ENCODE data around the gene ZPR1. TPM values are rescaled to one million over a fixed set of nuclear protein-coding genes. Genes with fewer than 3 reads are reported as not detected.

ZPR1 gene
- total RNA-seq, 1 donor from 2014 or later = 65.1 TPM

DNA sequence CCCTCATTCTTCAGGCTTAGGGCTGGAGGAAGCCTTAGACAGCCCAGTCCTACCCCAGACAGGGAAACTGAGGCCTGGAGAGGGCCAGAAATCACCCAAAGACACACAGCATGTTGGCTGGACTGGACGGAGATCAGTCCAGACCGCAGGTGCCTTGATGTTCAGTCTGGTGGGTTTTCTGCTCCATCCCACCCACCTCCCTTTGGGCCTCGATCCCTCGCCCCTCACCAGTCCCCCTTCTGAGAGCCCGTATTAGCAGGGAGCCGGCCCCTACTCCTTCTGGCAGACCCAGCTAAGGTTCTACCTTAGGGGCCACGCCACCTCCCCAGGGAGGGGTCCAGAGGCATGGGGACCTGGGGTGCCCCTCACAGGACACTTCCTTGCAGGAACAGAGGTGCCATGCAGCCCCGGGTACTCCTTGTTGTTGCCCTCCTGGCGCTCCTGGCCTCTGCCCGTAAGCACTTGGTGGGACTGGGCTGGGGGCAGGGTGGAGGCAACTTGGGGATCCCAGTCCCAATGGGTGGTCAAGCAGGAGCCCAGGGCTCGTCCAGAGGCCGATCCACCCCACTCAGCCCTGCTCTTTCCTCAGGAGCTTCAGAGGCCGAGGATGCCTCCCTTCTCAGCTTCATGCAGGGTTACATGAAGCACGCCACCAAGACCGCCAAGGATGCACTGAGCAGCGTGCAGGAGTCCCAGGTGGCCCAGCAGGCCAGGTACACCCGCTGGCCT is 42.5 kb upstream of the ZPR1 start:
- TF ChIP-seq EZH2 (IDR thresholded peaks at IDR 0.05; ENCODE audit: insufficient read depth, low read length) = no peak
- TF ChIP-seq CTCF (IDR thresholded peaks at IDR 0.05; ENCODE audit: insufficient read depth, low read depth, low read length) = no peak
- Histone ChIP-seq H3K4me3 (ENCODE audit: insufficient read depth, low read depth, low read length) (no peak overlapping the region), H3K9me3 (ENCODE audit: insufficient read depth, low read depth, low read length) (no peaks in the 10 kb centered on the region), H4K20me1 (ENCODE audit: insufficient read depth, low read length) (no peaks in the 10 kb centered on the region), H2AFZ (ENCODE audit: low read depth, low read length) (no peak overlapping the region), H3K27me3 (ENCODE audit: insufficient read depth, low read length) (no peaks in the 10 kb centered on the region), H3K4me2 (ENCODE audit: low read length) (no peak overlapping the region), H3K36me3 (ENCODE audit: insufficient read depth, low read length) (no peaks in the 10 kb centered on the region), H3K79me2 (ENCODE audit: insufficient read depth, low read length) (no peaks in the 10 kb centered on the region), H3K9ac (ENCODE audit: low read length) (no peak overlapping the region), H3K27ac (ENCODE audit: low read depth, low read length) (no peak overlapping the region), H3K4me1 (ENCODE audit: insufficient read depth, low read length) (peaks cover 2% of the 10 kb centered on the region)
- H3K9me3 Mint-ChIP-seq (ENCODE audit: unreplicated experiment) = no peaks in the 10 kb centered on the region
- DNase-seq (ENCODE audit: low read depth) (no peak), FAIRE-seq (no peak)
- peaks cover 36% of the 10 kb centered on the region for H3K27me3 Mint-ChIP-seq (ENCODE audit: low read depth, unreplicated experiment)
- H3K27ac Mint-ChIP-seq (ENCODE audit: unreplicated experiment) = no peak overlapping the region
- H3K4me3 Mint-ChIP-seq (ENCODE audit: unreplicated experiment) = no peak overlapping the region
- no peaks in the 10 kb centered on the region for H3K4me1 Mint-ChIP-seq (ENCODE audit: low read depth, unreplicated experiment)
- H3K36me3 Mint-ChIP-seq (ENCODE audit: low read depth, unreplicated experiment) = no peaks in the 10 kb centered on the region

DNA sequence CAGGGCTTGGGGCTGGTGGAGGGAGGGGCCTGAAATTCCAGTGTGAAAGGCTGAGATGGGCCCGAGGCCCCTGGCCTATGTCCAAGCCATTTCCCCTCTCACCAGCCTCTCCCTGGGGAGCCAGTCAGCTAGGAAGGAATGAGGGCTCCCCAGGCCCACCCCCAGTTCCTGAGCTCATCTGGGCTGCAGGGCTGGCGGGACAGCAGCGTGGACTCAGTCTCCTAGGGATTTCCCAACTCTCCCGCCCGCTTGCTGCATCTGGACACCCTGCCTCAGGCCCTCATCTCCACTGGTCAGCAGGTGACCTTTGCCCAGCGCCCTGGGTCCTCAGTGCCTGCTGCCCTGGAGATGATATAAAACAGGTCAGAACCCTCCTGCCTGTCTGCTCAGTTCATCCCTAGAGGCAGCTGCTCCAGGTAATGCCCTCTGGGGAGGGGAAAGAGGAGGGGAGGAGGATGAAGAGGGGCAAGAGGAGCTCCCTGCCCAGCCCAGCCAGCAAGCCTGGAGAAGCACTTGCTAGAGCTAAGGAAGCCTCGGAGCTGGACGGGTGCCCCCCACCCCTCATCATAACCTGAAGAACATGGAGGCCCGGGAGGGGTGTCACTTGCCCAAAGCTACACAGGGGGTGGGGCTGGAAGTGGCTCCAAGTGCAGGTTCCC is 41.8 kb upstream of the ZPR1 start, which contains the start of gene APOC3:
APOC3 (plus strand) TSS at position 383 of the 659 bp plus-strand sequence. CDS start 676 bp downstream, outside the sequence.
- H3K9ac ChIP-seq (ENCODE audit: low read length) = no peak within 1 kb of the TSS
- H3K9me3 Mint-ChIP-seq (ENCODE audit: unreplicated experiment) = no peaks in the 10 kb centered on the region
- H3K4me3 ChIP-seq (ENCODE audit: insufficient read depth, low read depth, low read length) = no peak within 1 kb of the TSS
- no peaks in the 10 kb centered on the region for H3K79me2 ChIP-seq (ENCODE audit: insufficient read depth, low read length)
- no peak for TF ChIP-seq CTCF (IDR thresholded peaks at IDR 0.05; ENCODE audit: insufficient read depth, low read depth, low read length)
- TF ChIP-seq EZH2 (IDR thresholded peaks at IDR 0.05; ENCODE audit: insufficient read depth, low read length) = no peak
- H3K4me1 Mint-ChIP-seq (ENCODE audit: low read depth, unreplicated experiment) = no peaks in the 10 kb centered on the region
- no peaks in the 10 kb centered on the region for H3K36me3 Mint-ChIP-seq (ENCODE audit: low read depth, unreplicated experiment)
- peak within 1 kb of the TSS; percentile 41 for H3K27ac Mint-ChIP-seq (ENCODE audit: unreplicated experiment)
- H3K27ac ChIP-seq (ENCODE audit: low read depth, low read length) = no peak within 1 kb of the TSS
- no peaks in the 10 kb centered on the region for H3K27me3 ChIP-seq (ENCODE audit: insufficient read depth, low read length)
- H3K4me3 Mint-ChIP-seq (ENCODE audit: unreplicated experiment) = no peak within 1 kb of the TSS
- H2AFZ ChIP-seq (ENCODE audit: low read depth, low read length) = no peak within 1 kb of the TSS
- H3K4me1 ChIP-seq (ENCODE audit: insufficient read depth, low read length) = no peaks in the 10 kb centered on the region
- H3K27me3 Mint-ChIP-seq (ENCODE audit: low read depth, unreplicated experiment) = peaks cover 32% of the 10 kb centered on the region
- H3K36me3 ChIP-seq (ENCODE audit: insufficient read depth, low read length) = no peaks in the 10 kb centered on the region
- no peaks in the 10 kb centered on the region for H3K9me3 ChIP-seq (ENCODE audit: insufficient read depth, low read depth, low read length)
- H4K20me1 ChIP-seq (ENCODE audit: insufficient read depth, low read length) = no peaks in the 10 kb centered on the region
- H3K4me2 ChIP-seq (ENCODE audit: low read length) = no peak within 1 kb of the TSS
- FAIRE-seq (no peak), DNase-seq (ENCODE audit: low read depth) (no peak)
